SU-DHL-6 (cell line): ENCODE results near the gene MYO10.

Experiments
- H2AFZ ChIP-seq: fragments of 200-600 bp; sonication (generic); 2 replicates; pipeline ENCODE4 v1.6.1; 2014; ENCODE audit warnings: low read depth, mild to moderate bottlenecking, moderate library complexity, mixed read lengths, antibody characterized with exemption, low read length; ENCODE audit not compliant: severe bottlenecking
- H3F3A ChIP-seq: fragments of 200-600 bp; shearing (Covaris generic); 2 replicates; pipeline ENCODE4 v1.6.0; 2016; ENCODE audit warnings: antibody characterized with exemption, mild to moderate bottlenecking; ENCODE audit not compliant: insufficient read depth
- H3K27ac ChIP-seq: fragments of 200-600 bp; sonication (generic); 2 replicates; pipeline ENCODE4 v1.5.1; 2016; ENCODE audit warnings: low read depth, mild to moderate bottlenecking, low read length, moderate library complexity, mixed read lengths
- H3K27me3 ChIP-seq: fragments of 200-600 bp; sonication (generic), shearing (Covaris generic); 2 replicates; pipeline ENCODE4 v1.6.0; 2014; ENCODE audit warnings: mild to moderate bottlenecking, low read length
- H3K36me3 ChIP-seq: fragments of 200-600 bp; sonication (generic); 2 replicates; pipeline ENCODE4 v1.6.1; 2014; ENCODE audit warnings: mild to moderate bottlenecking, low read length, mixed read lengths
- H3K4me2 ChIP-seq: fragments of 300-600, 200-600 bp; shearing (Covaris generic), sonication (generic); 2 replicates; pipeline ENCODE4 v1.6.0; 2014; ENCODE audit warnings: low read length, low read depth, mild to moderate bottlenecking; ENCODE audit not compliant: poor library complexity, severe bottlenecking
- H3K4me3 ChIP-seq: fragments of 200-600 bp; sonication (generic); 2 replicates; pipeline ENCODE4 v1.5.1; 2014; ENCODE audit warnings: antibody characterized with exemption, low read length, mild to moderate bottlenecking, mixed read lengths; ENCODE audit not compliant: insufficient read depth, poor library complexity, severe bottlenecking
- H3K79me2 ChIP-seq: fragments of 200-600 bp; sonication (generic); 2 replicates; pipeline ENCODE4 v1.6.1; 2014; ENCODE audit warnings: mild to moderate bottlenecking, low read length, moderate library complexity; ENCODE audit not compliant: insufficient read depth
- H3K9ac ChIP-seq: fragments of 200-600 bp; sonication (generic); 2 replicates; pipeline ENCODE4 v1.7.0; 2014; ENCODE audit warnings: mild to moderate bottlenecking, low read length
- H3K9me2 ChIP-seq: fragments of 200-600 bp; sonication (generic); replicated peaks from 2 replicates; pipeline ENCODE4 v1.6.1; 2014; ENCODE audit warnings: low read length; ENCODE audit not compliant: insufficient read depth
- H3K9me3 ChIP-seq: fragments of 200-600 bp; sonication (generic); 2 replicates; pipeline ENCODE4 v1.6.1; 2014; ENCODE audit warnings: low read length, mixed read lengths; ENCODE audit not compliant: insufficient read depth
- H4K20me1 ChIP-seq: fragments of 200-600 bp; sonication (generic); 2 replicates; pipeline ENCODE4 v1.6.1; 2014; ENCODE audit warnings: low read depth, mild to moderate bottlenecking, antibody characterized with exemption, low read length, moderate library complexity, mixed read lengths
- EZH2phosphoT487 ChIP-seq: fragments of 200-600 bp; sonication (generic), shearing (Covaris generic); conservative IDR thresholded peaks from 2 replicates; pipeline ENCODE4 v1.6.1; 2018; ENCODE audit warnings: mild to moderate bottlenecking, antibody characterized with exemption, low read length, moderate library complexity, mixed read lengths
- TF ChIP-seq, protein P1 (sequence below): fragments of 200-600 bp; sonication (generic); IDR thresholded peaks from one replicate; pipeline ENCODE4 v1.5.1; 2017; ENCODE audit warnings: antibody characterized with exemption, mild to moderate bottlenecking, low read length, moderate library complexity; ENCODE audit not compliant: insufficient read depth, poor library complexity, severe bottlenecking

The MYO10 gene

DNA sequence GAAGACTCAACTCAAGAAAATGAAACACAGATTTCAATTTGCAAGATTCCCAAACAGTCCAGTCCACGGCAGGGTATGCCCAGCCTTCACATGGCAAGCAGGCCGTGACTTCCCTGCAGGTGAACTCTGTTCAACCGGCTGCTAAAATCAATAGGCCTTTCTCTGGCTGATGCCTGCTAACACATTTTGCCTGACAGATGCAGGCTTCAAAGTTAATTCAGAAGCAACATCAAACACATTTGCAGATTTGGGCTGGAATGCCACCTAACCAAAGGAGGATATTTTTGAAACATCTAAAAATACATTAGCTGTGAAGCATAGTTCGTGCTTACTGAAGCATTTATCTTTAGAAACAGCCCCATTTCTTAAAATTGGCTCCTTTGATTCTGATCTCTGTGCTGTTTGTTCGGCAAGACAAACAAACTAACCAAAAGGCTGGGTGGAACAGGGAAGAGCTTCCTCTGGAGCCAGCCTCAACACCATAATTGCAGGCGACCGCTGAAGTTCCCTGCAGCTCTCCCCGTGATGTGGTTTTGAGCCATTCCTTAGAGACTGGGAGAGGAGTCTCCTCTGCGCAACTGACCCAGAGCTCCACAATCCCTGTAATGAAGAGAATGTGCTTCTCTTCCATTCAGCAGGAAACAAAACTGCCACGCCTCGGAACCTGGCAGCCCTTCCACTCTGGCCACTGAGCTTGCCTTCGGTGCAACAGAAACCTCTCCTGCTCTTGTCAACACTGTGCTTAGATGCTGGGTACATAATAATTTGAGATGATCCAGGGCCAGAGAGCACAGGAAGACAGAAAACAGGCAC lies 126.5 kb downstream of the MYO10 start:
- Histone ChIP-seq H3K27ac (no peak overlapping the region), H3K36me3 (no peaks in the 10 kb centered on the region), H3K4me3 (no peak overlapping the region), H3K9me3 (no peaks in the 10 kb centered on the region), H2AFZ (no peak overlapping the region), H3K27me3 (no peaks in the 10 kb centered on the region), H3K9ac (no peak overlapping the region), H4K20me1 (no peaks in the 10 kb centered on the region), H3F3A (no peaks in the 10 kb centered on the region), H3K79me2 (no peaks in the 10 kb centered on the region), H3K4me2 (no peak overlapping the region), H3K9me2 (no peaks in the 10 kb centered on the region)
- no peak for TF ChIP-seq EZH2phosphoT487
- TF ChIP-seq, protein P1, sequence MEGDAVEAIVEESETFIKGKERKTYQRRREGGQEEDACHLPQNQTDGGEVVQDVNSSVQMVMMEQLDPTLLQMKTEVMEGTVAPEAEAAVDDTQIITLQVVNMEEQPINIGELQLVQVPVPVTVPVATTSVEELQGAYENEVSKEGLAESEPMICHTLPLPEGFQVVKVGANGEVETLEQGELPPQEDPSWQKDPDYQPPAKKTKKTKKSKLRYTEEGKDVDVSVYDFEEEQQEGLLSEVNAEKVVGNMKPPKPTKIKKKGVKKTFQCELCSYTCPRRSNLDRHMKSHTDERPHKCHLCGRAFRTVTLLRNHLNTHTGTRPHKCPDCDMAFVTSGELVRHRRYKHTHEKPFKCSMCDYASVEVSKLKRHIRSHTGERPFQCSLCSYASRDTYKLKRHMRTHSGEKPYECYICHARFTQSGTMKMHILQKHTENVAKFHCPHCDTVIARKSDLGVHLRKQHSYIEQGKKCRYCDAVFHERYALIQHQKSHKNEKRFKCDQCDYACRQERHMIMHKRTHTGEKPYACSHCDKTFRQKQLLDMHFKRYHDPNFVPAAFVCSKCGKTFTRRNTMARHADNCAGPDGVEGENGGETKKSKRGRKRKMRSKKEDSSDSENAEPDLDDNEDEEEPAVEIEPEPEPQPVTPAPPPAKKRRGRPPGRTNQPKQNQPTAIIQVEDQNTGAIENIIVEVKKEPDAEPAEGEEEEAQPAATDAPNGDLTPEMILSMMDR, result no peak

DNA sequence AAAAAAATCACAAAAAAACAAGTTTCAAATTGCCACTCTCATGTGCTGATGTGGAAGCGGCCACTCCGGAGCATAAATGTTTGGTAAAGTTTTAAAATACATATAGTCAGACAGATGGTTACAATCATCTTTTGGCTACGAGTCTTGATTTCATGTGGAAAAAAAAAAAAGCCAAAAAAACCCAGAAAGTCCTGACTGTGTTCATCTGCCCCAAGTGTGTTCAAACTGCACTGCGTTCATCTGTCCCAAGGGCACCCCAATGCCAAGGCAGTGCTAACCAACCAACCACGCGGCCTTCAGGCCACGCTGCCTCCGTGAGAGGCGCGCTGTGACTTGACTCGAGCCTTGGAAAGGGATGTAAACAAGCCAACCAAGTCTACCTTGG lies 127.1 kb downstream of the MYO10 start:
- Histone ChIP-seq H2AFZ (no peak overlapping the region), H3F3A (no peaks in the 10 kb centered on the region), H3K27me3 (no peaks in the 10 kb centered on the region), H3K9me2 (no peaks in the 10 kb centered on the region), H3K4me2 (no peak overlapping the region), H3K9me3 (no peaks in the 10 kb centered on the region), H3K9ac (no peak overlapping the region), H4K20me1 (no peaks in the 10 kb centered on the region), H3K36me3 (no peaks in the 10 kb centered on the region), H3K27ac (no peak overlapping the region), H3K79me2 (no peaks in the 10 kb centered on the region), H3K4me3 (no peak overlapping the region)
- TF ChIP-seq, protein P1, result no peak
- no peak for TF ChIP-seq EZH2phosphoT487

DNA sequence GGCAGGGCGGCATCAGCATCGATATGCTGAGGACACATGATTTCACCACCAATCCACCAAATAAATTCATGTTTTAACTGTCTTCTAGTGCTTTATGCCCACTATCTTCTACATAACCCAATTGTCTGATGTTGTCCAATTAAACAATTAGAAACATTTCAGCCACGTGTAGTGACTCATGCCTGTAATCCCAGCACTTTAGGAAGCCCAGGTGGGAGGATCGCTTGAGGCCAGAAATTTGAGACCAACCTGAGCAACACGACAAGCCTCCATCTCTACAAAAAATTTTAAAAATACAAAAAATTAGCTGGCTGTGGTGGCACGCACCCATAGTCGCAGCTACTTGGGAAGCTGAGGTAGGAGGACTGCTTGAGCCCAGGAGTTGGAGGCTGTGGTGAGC lies 128.1 kb downstream of the MYO10 start:
- Histone ChIP-seq H3K4me3 (no peak overlapping the region), H3K4me2 (no peak overlapping the region), H3K9me2 (no peaks in the 10 kb centered on the region), H3K27ac (no peak overlapping the region), H3F3A (no peaks in the 10 kb centered on the region), H3K27me3 (no peaks in the 10 kb centered on the region), H3K9ac (no peak overlapping the region), H2AFZ (no peak overlapping the region), H4K20me1 (no peaks in the 10 kb centered on the region), H3K9me3 (no peaks in the 10 kb centered on the region), H3K36me3 (no peaks in the 10 kb centered on the region), H3K79me2 (no peaks in the 10 kb centered on the region)
- TF ChIP-seq, protein P1, result no peak
- no peak for TF ChIP-seq EZH2phosphoT487
